PC-3 (cell line): ENCODE measurements around the gene INPP5D. TPM values are rescaled to one million over a fixed set of nuclear protein-coding genes. Genes with fewer than 3 reads are reported as not detected.

Source experiments
- ATAC-seq: fragments of 200-7000 bp; cut with Tn5 transposase; 2 replicates; pipeline ENCODE4 v1.9.1; 2020; ENCODE audit warnings: mild to moderate bottlenecking, moderate library complexity
- BruUV-seq: library from RNA; stranded (reverse); fragments of 400-500 nt; replicated peaks from 2 replicates; lab custom pipeline; 2021; lab: Mats Ljungman, UMichigan
- CTCF ChIA-PET: fragments of 300-600 bp; sonication (Branson Sonifier 250); formaldehyde crosslinking; loops from one replicate; lab custom pipeline; 2022; ENCODE audit warnings: antibody characterized with exemption; lab: Charles Lee
- POLR2A ChIA-PET: fragments of 300-600 bp; sonication (Branson Sonifier 250); formaldehyde crosslinking; loops from one replicate; lab custom pipeline; 2022; ENCODE audit warnings: antibody characterized with exemption; ENCODE audit not compliant: unreplicated experiment; lab: Charles Lee
- DNase-seq: peaks from one replicate; pipeline ENCODE4 v3.0.0-alpha.2; 2015
- H2AFZ ChIP-seq: fragments of 300-600 bp; sonication (generic); 2 replicates; pipeline ENCODE4 v1.6.0; 2016; ENCODE audit warnings: antibody characterized with exemption, low read length
- H3F3A ChIP-seq: fragments of 300-600 bp; sonication (generic); one replicate; pipeline ENCODE4 v1.6.0; 2017; ENCODE audit warnings: antibody characterized with exemption, low read length, control low read depth, mild to moderate bottlenecking; ENCODE audit not compliant: unreplicated experiment
- H3K27ac ChIP-seq: fragments of 300-600 bp; sonication (generic); 2 replicates; pipeline ENCODE4 v1.5.1; 2016; ENCODE audit warnings: mild to moderate bottlenecking, low read length
- H3K27me3 ChIP-seq: fragments of 300-600 bp; sonication (generic); 2 replicates; pipeline ENCODE4 v1.6.1; 2016; ENCODE audit warnings: low read length, mixed read lengths
- H3K36me3 ChIP-seq: fragments of 300-600 bp; sonication (generic); 2 replicates; pipeline ENCODE4 v1.6.1; 2016; ENCODE audit warnings: low read depth, mixed run types, low read length, mixed read lengths
- H3K4me1 ChIP-seq: fragments of 300-600 bp; sonication (generic); 2 replicates; pipeline ENCODE4 v1.5.1; 2016; ENCODE audit warnings: low read length; ENCODE audit not compliant: insufficient read depth
- H3K4me2 ChIP-seq: fragments of 300-600 bp; sonication (generic); 2 replicates; pipeline ENCODE4 v1.6.0; 2016; ENCODE audit warnings: low read length
- H3K4me3 ChIP-seq: fragments of 300-600 bp; sonication (generic); 2 replicates; pipeline ENCODE4 v1.5.1; 2016; ENCODE audit warnings: mild to moderate bottlenecking, low read length, mixed read lengths
- H3K79me2 ChIP-seq: fragments of 300-600 bp; sonication (generic); 2 replicates; pipeline ENCODE4 v1.6.1; 2017; ENCODE audit warnings: low read length, mixed read lengths
- H3K9ac ChIP-seq: fragments of 300-600 bp; sonication (generic); 2 replicates; pipeline ENCODE4 v1.6.0; 2016; ENCODE audit warnings: mild to moderate bottlenecking, low read length
- H3K9me2 ChIP-seq: fragments of 300-600 bp; sonication (generic); replicated peaks from 2 replicates; pipeline ENCODE4 v1.6.1; 2016; ENCODE audit warnings: mixed run types, low read length, mixed read lengths
- H3K9me3 ChIP-seq: fragments of 300-600 bp; sonication (generic); 2 replicates; pipeline ENCODE4 v1.6.1; 2016; ENCODE audit warnings: low read length, mixed read lengths
- H4K20me1 ChIP-seq: fragments of 300-600 bp; sonication (generic); 2 replicates; pipeline ENCODE4 v1.6.1; 2016; ENCODE audit warnings: low read length, mixed read lengths
- EZH2 ChIP-seq: fragments of 300-600 bp; sonication (generic); IDR thresholded peaks from one replicate; pipeline ENCODE4 v1.6.1; 2017; ENCODE audit warnings: antibody characterized with exemption, mild to moderate bottlenecking, low read length; ENCODE audit not compliant: unreplicated experiment
- EZH2phosphoT487 ChIP-seq: fragments of 300-600 bp; sonication (generic); IDR thresholded peaks from 2 replicates; pipeline ENCODE4 v1.6.1; 2018; ENCODE audit warnings: mild to moderate bottlenecking, antibody characterized with exemption, low read length, borderline replicate concordance
- intact Hi-C: fragments of 100-400 bp; cut with micrococcal nuclease; formaldehyde crosslinking; loops from 2 replicates; pipeline ENCODE4 v1.9.0; 2023
- total RNA-seq: library from RNA; depleted of rRNA; stranded (reverse); fragments of >200 nt; gene quantifications from 2 replicates; pipeline ENCODE4 v1.2.3, GENCODE V29; 2014
- TF ChIP-seq, protein P1 (sequence below): fragments of 300-600 bp; sonication (generic); conservative IDR thresholded peaks from 2 replicates; pipeline ENCODE4 v1.5.1; 2017; ENCODE audit warnings: antibody characterized with exemption, low read depth, mild to moderate bottlenecking, low read length

INPP5D gene
- total RNA-seq, 1 experiment from 2014 or later: 0.26 TPM

DNA sequence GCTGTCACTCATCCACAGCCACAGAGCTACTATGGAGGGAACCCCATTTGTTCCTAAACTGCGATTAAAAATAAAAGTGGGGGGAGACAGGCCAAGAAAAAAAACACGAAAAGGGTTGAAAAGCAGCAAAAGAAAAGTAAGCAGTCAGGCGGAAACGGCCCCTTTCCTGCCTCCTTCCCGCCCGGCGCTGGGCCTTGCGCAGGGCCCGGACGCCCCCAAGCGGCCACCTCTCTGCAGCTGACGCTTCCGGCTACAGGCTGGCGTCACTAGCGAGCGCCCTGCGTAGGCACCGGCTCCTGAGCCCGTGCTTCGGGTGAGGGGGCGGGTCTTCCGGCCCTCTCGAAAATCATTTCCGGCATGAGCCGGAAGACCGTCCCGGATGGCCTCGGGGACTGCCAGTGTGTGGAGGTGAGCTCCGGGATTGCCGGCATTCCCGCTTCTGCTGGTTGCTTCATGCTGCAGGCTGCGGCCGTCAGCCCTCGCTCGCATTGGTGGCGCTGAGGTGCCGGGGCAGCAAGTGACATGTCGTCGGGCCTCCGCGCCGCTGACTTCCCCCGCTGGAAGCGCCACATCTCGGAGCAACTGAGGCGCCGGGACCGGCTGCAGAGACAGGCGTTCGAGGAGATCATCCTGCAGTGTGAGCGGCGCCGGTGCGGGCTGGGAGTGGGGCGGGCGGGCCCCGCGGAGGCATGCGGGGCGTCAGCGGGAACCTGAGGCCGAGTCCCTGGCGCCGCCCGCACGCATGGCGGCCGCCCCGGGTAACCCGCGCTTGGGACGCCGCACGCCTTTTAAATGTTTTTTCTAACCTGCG is 191.4 kb downstream of the INPP5D start, which contains the start of gene ATG16L1:
ATG16L1 (plus strand) TSS at position 368 of the 811 bp plus-strand sequence; CDS start at position 523, 155 bp downstream.
- ATAC-seq: peak; percentile 70
- Histone ChIP-seq H3K79me2 (peaks cover 51% of the 10 kb centered on the region), H3K9ac (peak within 1 kb of the TSS; percentile 88), H3K36me3 (peaks cover 34% of the 10 kb centered on the region), H3K27ac (peak within 1 kb of the TSS; percentile 73), H2AFZ (peak within 1 kb of the TSS; percentile 76), H3K27me3 (no peaks in the 10 kb centered on the region), H3K9me3 (no peaks in the 10 kb centered on the region), H3K9me2 (no peaks in the 10 kb centered on the region), H3K4me3 (peak within 1 kb of the TSS; percentile 97), H3F3A (peaks cover 8% of the 10 kb centered on the region), H3K4me1 (peaks cover 49% of the 10 kb centered on the region), H3K4me2 (peak within 1 kb of the TSS; percentile 81), H4K20me1 (peaks cover 38% of the 10 kb centered on the region)
- POLR2A ChIA-PET: interaction anchor here (0.6 to 1.0 kb wide), 3 partner anchors 166 to 324 kb away, joined by 3 to 5 read pairs (median 3); no protein-coding TSS in a partner anchor
- CTCF ChIA-PET: interaction anchor here (0.6 to 1.0 kb wide), 7 partner anchors 203 to 535 kb away, joined by 3 to 10 read pairs (median 4); no protein-coding TSS in a partner anchor
- no peak for TF ChIP-seq EZH2phosphoT487
- TF ChIP-seq, protein P1, sequence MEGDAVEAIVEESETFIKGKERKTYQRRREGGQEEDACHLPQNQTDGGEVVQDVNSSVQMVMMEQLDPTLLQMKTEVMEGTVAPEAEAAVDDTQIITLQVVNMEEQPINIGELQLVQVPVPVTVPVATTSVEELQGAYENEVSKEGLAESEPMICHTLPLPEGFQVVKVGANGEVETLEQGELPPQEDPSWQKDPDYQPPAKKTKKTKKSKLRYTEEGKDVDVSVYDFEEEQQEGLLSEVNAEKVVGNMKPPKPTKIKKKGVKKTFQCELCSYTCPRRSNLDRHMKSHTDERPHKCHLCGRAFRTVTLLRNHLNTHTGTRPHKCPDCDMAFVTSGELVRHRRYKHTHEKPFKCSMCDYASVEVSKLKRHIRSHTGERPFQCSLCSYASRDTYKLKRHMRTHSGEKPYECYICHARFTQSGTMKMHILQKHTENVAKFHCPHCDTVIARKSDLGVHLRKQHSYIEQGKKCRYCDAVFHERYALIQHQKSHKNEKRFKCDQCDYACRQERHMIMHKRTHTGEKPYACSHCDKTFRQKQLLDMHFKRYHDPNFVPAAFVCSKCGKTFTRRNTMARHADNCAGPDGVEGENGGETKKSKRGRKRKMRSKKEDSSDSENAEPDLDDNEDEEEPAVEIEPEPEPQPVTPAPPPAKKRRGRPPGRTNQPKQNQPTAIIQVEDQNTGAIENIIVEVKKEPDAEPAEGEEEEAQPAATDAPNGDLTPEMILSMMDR: peak; percentile 92
- intact Hi-C loops: loop anchor here (1.0 to 10.0 kb wide), 10 partner anchors 193 to 644 kb away; no protein-coding TSS in a partner anchor
- peak; percentile 97 for DNase-seq
- BruUV-seq: no TSS peak

DNA sequence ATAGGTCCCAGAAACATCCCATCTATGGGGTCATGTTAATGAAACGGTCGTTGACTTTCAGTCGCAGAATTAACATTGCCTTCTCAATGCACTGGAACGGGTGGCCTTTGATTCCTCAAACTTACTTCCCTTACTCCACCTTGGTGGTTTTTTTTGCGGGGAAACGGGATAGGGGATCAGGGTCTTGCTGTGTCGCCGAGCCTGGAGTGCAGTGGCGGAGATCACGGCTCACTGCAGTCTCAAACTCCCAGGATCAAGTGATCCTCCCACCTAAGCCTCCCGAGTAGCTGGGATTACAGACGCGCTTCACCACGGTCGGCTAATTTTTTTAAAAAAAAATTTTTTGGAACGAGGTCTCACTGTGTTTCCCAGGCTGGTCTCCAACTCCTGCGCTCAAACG is 192.1 kb downstream of the INPP5D start:
- TF ChIP-seq, protein P1: no peak
- TF ChIP-seq EZH2phosphoT487 (no peak), EZH2 (no peak)
- Histone ChIP-seq H3K4me1 (peaks cover 42% of the 10 kb centered on the region), H3K9me2 (no peaks in the 10 kb centered on the region), H3K9me3 (no peaks in the 10 kb centered on the region), H3K4me3 (peak overlapping the region; percentile 97), H3K9ac (peak overlapping the region; percentile 88), H4K20me1 (peaks cover 39% of the 10 kb centered on the region), H3K27ac (peak overlapping the region; percentile 73), H3F3A (peaks cover 3% of the 10 kb centered on the region), H3K4me2 (peak overlapping the region; percentile 81), H3K36me3 (peaks cover 36% of the 10 kb centered on the region), H2AFZ (peak overlapping the region; percentile 74), H3K79me2 (peaks cover 58% of the 10 kb centered on the region), H3K27me3 (no peaks in the 10 kb centered on the region)
- ATAC-seq: no peak
- BruUV-seq: TSS peak; percentile 31
- ChIA-PET POLR2A (interaction anchor here (0.6 to 0.8 kb wide), 2 partner anchors 166 to 219 kb away, joined by 3 to 4 read pairs; no protein-coding TSS in a partner anchor), CTCF (interaction anchor here (0.6 to 0.7 kb wide), 2 partner anchors 219 to 270 kb away, joined by 4 to 5 read pairs; no protein-coding TSS in a partner anchor)
- no peak for DNase-seq
- intact Hi-C loops: loop anchor here (5.0 to 10.0 kb wide), 3 partner anchors 193 to 645 kb away; no protein-coding TSS in a partner anchor
